GM12878 (cell line): ENCODE measurements around the gene SYCE3. TPM values are rescaled to one million over a fixed set of nuclear protein-coding genes. Genes with fewer than 3 reads are reported as not detected.

Experiments
- ATAC-seq: fragments of 200-7000 bp; cut with Tn5 transposase; 3 replicates; pipeline ENCODE4 v1.9.1; 2020; ENCODE audit warnings: mild to moderate bottlenecking, moderate library complexity
- BruUV-seq: library from RNA; stranded (reverse); fragments of 400-500 nt; replicated peaks from 2 replicates; lab custom pipeline; 2021; lab: Mats Ljungman, UMichigan
- CTCF ChIA-PET: fragments of 300-600 bp; sonication (Branson Sonifier 250); formaldehyde crosslinking; extraction: SDS; loops from one replicate; lab custom pipeline; 2021; ENCODE audit warnings: inconsistent platforms; lab: Yijun Ruan, JAX
- POLR2A ChIA-PET: fragments of 350-600 bp; formaldehyde crosslinking; extraction: SDS; loops from one replicate; lab custom pipeline; 2021; ENCODE audit warnings: inconsistent platforms; lab: Charles Lee
- RAD21 ChIA-PET: fragments of 300-600 bp; sonication (Branson Sonifier 250); formaldehyde crosslinking; loops from one replicate; lab custom pipeline; 2023; ENCODE audit warnings: antibody characterized with exemption; ENCODE audit not compliant: unreplicated experiment; lab: Charles Lee
- SMC1A ChIA-PET: fragments of 300-600 bp; sonication (Branson Sonifier 250); formaldehyde crosslinking; loops from one replicate; lab custom pipeline; 2023; ENCODE audit not compliant: unreplicated experiment, uncharacterized antibody; lab: Charles Lee
- DNase-seq: peaks from one replicate; pipeline ENCODE4 v3.0.0-alpha.2; 2011; ENCODE audit warnings: low read depth, low spot score
- FAIRE-seq: peaks from 3 replicates; lab custom pipeline; 2011; peaks lifted over from hg19 to GRCh38; lab: Jason Lieb, UNC
- H2AFZ ChIP-seq: 2 replicates; pipeline ENCODE4 v1.6.0; 2011; ENCODE audit warnings: low read depth, low read length, control low read depth; ENCODE audit not compliant: control insufficient read depth
- H3K27ac ChIP-seq: 2 replicates; pipeline ENCODE4 v1.5.1; 2011; ENCODE audit warnings: control low read depth; ENCODE audit not compliant: control insufficient read depth, insufficient read depth
- H3K27me3 ChIP-seq, 2 experiments: replicated peaks in 1 of 2; 2 replicates each; pipeline versions ENCODE4 v1.6.0 to v1.6.1; 2011; ENCODE audit warnings: low read length in 1 of 2; ENCODE audit not compliant: control insufficient read depth in 2 of 2, insufficient read depth in 2 of 2
- H3K36me3 ChIP-seq, 2 experiments: 2 replicates each; pipeline ENCODE4 v1.5.1; 2011; ENCODE audit warnings: low read length in 1 of 2; ENCODE audit not compliant: control insufficient read depth in 2 of 2, insufficient read depth in 2 of 2
- H3K4me1 ChIP-seq: 2 replicates; pipeline ENCODE4 v1.6.1; 2011; ENCODE audit warnings: mild to moderate bottlenecking, low read length, moderate library complexity, mixed read lengths; ENCODE audit not compliant: control insufficient read depth, insufficient read depth
- H3K4me2 ChIP-seq: 2 replicates; pipeline ENCODE4 v1.6.0; 2011; ENCODE audit warnings: control low read depth; ENCODE audit not compliant: control insufficient read depth, insufficient read depth
- H3K4me3 ChIP-seq: fragments of 200-600 bp; sonication (generic); 2 replicates; pipeline ENCODE4 v1.5.1; 2016
- H3K79me2 ChIP-seq: 2 replicates; pipeline ENCODE4 v1.6.0; 2011; ENCODE audit warnings: low read length; ENCODE audit not compliant: control insufficient read depth, insufficient read depth
- H3K9ac ChIP-seq: 2 replicates; pipeline ENCODE4 v1.8.0; 2011; ENCODE audit warnings: low read length, control low read depth, mixed read lengths; ENCODE audit not compliant: control insufficient read depth, insufficient read depth
- H3K9me3 ChIP-seq: replicated peaks from 3 replicates; pipeline ENCODE4 v1.5.1; 2011; ENCODE audit warnings: mild to moderate bottlenecking, low read length; ENCODE audit not compliant: control insufficient read depth, insufficient read depth
- H4K20me1 ChIP-seq: 2 replicates; pipeline ENCODE4 v1.6.0; 2011; ENCODE audit not compliant: control insufficient read depth, insufficient read depth
- BCLAF1 ChIP-seq: fragments of 450-650 bp; IDR thresholded peaks from 2 replicates; pipeline ENCODE4 v1.6.1; 2017; ENCODE audit warnings: antibody characterized with exemption, mild to moderate bottlenecking, moderate library complexity
- BHLHE40 ChIP-seq, 2 experiments: fragments of 450-650 bp in 1 of 2; IDR thresholded peaks; 2 replicates each; pipeline ENCODE4 v1.6.1; 2011 to 2017; ENCODE audit warnings: low read depth in 2 of 2, borderline replicate concordance in 1 of 2, improper control_type of control experiment in 1 of 2, low read length in 1 of 2, mild to moderate bottlenecking in 1 of 2
- E4F1 ChIP-seq: fragments of 450-650 bp; IDR thresholded peaks from 2 replicates; pipeline ENCODE4 v1.6.1; 2018; ENCODE audit warnings: borderline replicate concordance, mild to moderate bottlenecking; ENCODE audit not compliant: partially characterized antibody
- EGR1 ChIP-seq, 2 experiments: IDR thresholded peaks; 1 replicate in 1 of 2; 2 replicates in 1 of 2; pipeline ENCODE4 v1.6.1; 2011 to 2012; ENCODE audit warnings: low read depth in 2 of 2, low read length in 2 of 2, borderline replicate concordance in 1 of 2, mild to moderate bottlenecking in 1 of 2, moderate library complexity in 1 of 2
- EP300 ChIP-seq, 2 experiments: fragments of 150-350 bp in 1 of 2; IDR thresholded peaks; 2 replicates each; pipeline ENCODE4 v1.6.1; 2011 to 2012; ENCODE audit warnings: low read depth in 2 of 2, low read length in 2 of 2, borderline replicate concordance in 1 of 2, improper control_type of control experiment in 1 of 2, inconsistent platforms in 1 of 2; ENCODE audit not compliant: control insufficient read depth in 1 of 2
- FOXM1 ChIP-seq: IDR thresholded peaks from 2 replicates; pipeline ENCODE4 v1.6.1; 2012; ENCODE audit warnings: low read depth, mild to moderate bottlenecking, inconsistent platforms, low read length, moderate library complexity
- KDM1A ChIP-seq: fragments of 200-600 bp; sonication (generic); IDR thresholded peaks from 2 replicates; pipeline ENCODE4 v1.6.1; 2016; ENCODE audit warnings: borderline replicate concordance
- MTA3 ChIP-seq: IDR thresholded peaks from 2 replicates; pipeline ENCODE4 v1.6.1; 2012; ENCODE audit warnings: low read length, inconsistent platforms, borderline replicate concordance
- NFIC ChIP-seq: IDR thresholded peaks from 2 replicates; pipeline ENCODE4 v1.6.1; 2012; ENCODE audit warnings: low read depth, mild to moderate bottlenecking, inconsistent platforms, low read length, moderate library complexity
- NRF1 ChIP-seq: conservative IDR thresholded peaks from 2 replicates; pipeline ENCODE4 v1.6.1; 2011; ENCODE audit warnings: mild to moderate bottlenecking, low read depth, low read length, improper control_type of control experiment
- POLR2AphosphoS2 ChIP-seq: IDR thresholded peaks from 2 replicates; pipeline ENCODE4 v1.6.1; 2011; ENCODE audit warnings: low read depth, mild to moderate bottlenecking, low read length, improper control_type of control experiment, moderate library complexity
- RAD51 ChIP-seq: fragments of 450-650 bp; IDR thresholded peaks from 2 replicates; pipeline ENCODE4 v1.6.1; 2016; ENCODE audit warnings: moderate library complexity, mild to moderate bottlenecking, inconsistent platforms
- RBBP5 ChIP-seq: fragments of 200-600 bp; sonication (generic); conservative IDR thresholded peaks from 2 replicates; pipeline ENCODE4 v1.6.1; 2016
- RCOR1 ChIP-seq: conservative IDR thresholded peaks from 2 replicates; pipeline ENCODE4 v1.6.1; 2012; ENCODE audit warnings: low read depth, low read length, improper control_type of control experiment
- SP1 ChIP-seq: IDR thresholded peaks from one replicate; pipeline ENCODE4 v1.6.1; 2011; ENCODE audit warnings: low read depth, low read length
- TCF3 ChIP-seq: IDR thresholded peaks from 2 replicates; pipeline ENCODE4 v1.6.1; 2012; ENCODE audit warnings: low read depth, mild to moderate bottlenecking, low read length, borderline replicate concordance; ENCODE audit not compliant: insufficient read depth
- USF1 ChIP-seq: IDR thresholded peaks from 2 replicates; pipeline ENCODE4 v1.6.1; 2011; ENCODE audit warnings: borderline replicate concordance, low read depth, mild to moderate bottlenecking, moderate library complexity, mixed read lengths, low read length; ENCODE audit not compliant: insufficient read depth; ENCODE audit errors: extremely low read length
- ZZZ3 ChIP-seq: IDR thresholded peaks from 2 replicates; pipeline ENCODE4 v1.6.1; 2011; ENCODE audit warnings: low read depth; ENCODE audit not compliant: control insufficient read depth, insufficient read length
- WGBS: methylation state at CpG from one replicate; pipeline ENCODE4 v1.1.6; 2016; ENCODE audit warnings: low lambda C conversion rate; ENCODE audit not compliant: insufficient replicate concordance, insufficient coverage; ENCODE audit errors: missing lambda C conversion rate; 5-methylcytosine and 5-hydroxymethylcytosine counted together
- in situ Hi-C: fragments of 300-500 bp; cut with MboI; formaldehyde crosslinking; loops from 9 replicates; pipeline ENCODE4 v1.14.3; 2018; ENCODE audit warnings: mixed read lengths
- intact Hi-C: fragments of 100-400 bp; cut with micrococcal nuclease; formaldehyde crosslinking; loops from one replicate; pipeline ENCODE4 v1.14.2; 2022; ENCODE audit not compliant: unreplicated experiment
- polyA plus RNA-seq, 11 experiments: library from polyadenylated mRNA; depleted of rRNA in 4 of 11; unstranded in 6 of 11; stranded (reverse) in 5 of 11; fragments of >200 nt; fragmentation: Nextera tagmentation in 4 of 11; fragmentation: Illumina TruSeq in 1 of 11; extraction: Ambion mirVana in 4 of 11; extraction: Trizol in 1 of 11; gene quantifications; 1 replicate in 1 of 11; 2 replicates in 10 of 11; pipeline versions ENCODE4 v1.2.1 to v1.2.3, GENCODE V29; 2011 to 2016; ENCODE audit warnings: inconsistent platforms in 2 of 11, missing spikeins in 2 of 11, low read depth in 1 of 11
- total RNA-seq, 4 experiments: library from RNA; depleted of rRNA in 3 of 4; stranded (reverse); fragments of >200 nt in 3 of 4; fragmentation: Illumina TruSeq in 1 of 4; extraction: Trizol in 1 of 4; gene quantifications; 2 replicates each; pipeline versions ENCODE4 v1.2.1 to v1.2.3, GENCODE V29; 2013 to 2021

The SYCE3 gene
- total and polyA plus RNA-seq, 10 of the 15 experiments (the other 5 are each of a cell fraction or from before 2014, with no cell fraction given) = 0.38 to 0.91 (median 0.76) TPM; not detected in 4

GRCh38 chr22:50597097-50597496, 34.4 kb upstream of the SYCE3 start (continued):
- no peak for TF ChIP-seq BCLAF1
- TF ChIP-seq SP1 = no peak
- TF ChIP-seq FOXM1 = no peak
- no peak for TF ChIP-seq RBBP5
- TF ChIP-seq NFIC = no peak
- TF ChIP-seq NRF1 = no peak
- TF ChIP-seq BHLHE40 (IDR thresholded peaks at IDR 0.05; ENCODE audit: borderline replicate concordance in 1 of 2, low read depth in 2 of 2, low read length in 1 of 2) = no peak

GRCh38 chr22:50595189-50595588, 32.5 kb upstream of the SYCE3 start:
- H3K9ac ChIP-seq = no peak overlapping the region
- POLR2A ChIA-PET = no interaction called here
- no peak for ATAC-seq
- BruUV-seq = no TSS peak
- CTCF ChIA-PET = no interaction called here
- no peak overlapping the region for H3K4me2 ChIP-seq
- no peaks in the 10 kb centered on the region for H3K79me2 ChIP-seq
- H2AFZ ChIP-seq = no peak overlapping the region
- peaks cover 0 to 3% of the 10 kb centered on the region in 2 experiments; a peak in 2 of 4 replicates for H3K27me3 ChIP-seq
- H3K4me1 ChIP-seq = no peaks in the 10 kb centered on the region
- H3K9me3 ChIP-seq = no peaks in the 10 kb centered on the region
- no peaks in the 10 kb centered on the region for H4K20me1 ChIP-seq
- SMC1A ChIA-PET = no interaction called here
- H3K27ac ChIP-seq = no peak overlapping the region
- FAIRE-seq = no peak
- WGBS = 52% methylated on average over 3 of the region's 3 CpGs
- no peak overlapping the region for H3K4me3 ChIP-seq
- RAD21 ChIA-PET = no interaction called here
- H3K36me3 ChIP-seq = no peaks in the 10 kb centered on the region
- intact Hi-C loops (no loop called here), in situ Hi-C loops (no loop called here)
- DNase-seq = no peak
- TF ChIP-seq E4F1 (no peak), RAD51 (no peak), POLR2AphosphoS2 (no peak), EP300 (IDR thresholded peaks at IDR 0.05; ENCODE audit: borderline replicate concordance in 1 of 2, control insufficient read depth in 1 of 2, low read depth in 2 of 2, low read length in 2 of 2) (no peak), USF1 (no peak), KDM1A (no peak), TCF3 (no peak), EGR1 (IDR thresholded peaks at IDR 0.05; ENCODE audit: borderline replicate concordance in 1 of 2, low read depth in 2 of 2, low read length in 2 of 2) (no peak), RCOR1 (no peak), ZZZ3 (no peak), MTA3 (no peak)
